ENCODE results near the gene PELI1. TPM values are rescaled to one million over a fixed set of nuclear protein-coding genes. Genes with fewer than 3 reads are reported as not detected.

PELI1 gene
- polyA plus RNA-seq, 1 donor from 2014 or later = 34.9 TPM

- no peaks in the 10 kb centered on the region for H3K9me2 ChIP-seq (ENCODE audit: insufficient read depth, low read length)
- H3K79me2 ChIP-seq (replicated peaks; ENCODE audit: insufficient read depth, low read length) = no peaks in the 10 kb centered on the region
- no peak overlapping the region for H3K4me3 ChIP-seq (ENCODE audit: low read length)
- H4K20me1 ChIP-seq (ENCODE audit: insufficient read depth) = no peaks in the 10 kb centered on the region
- H3K9me3 ChIP-seq (ENCODE audit: low read length) = no peaks in the 10 kb centered on the region
- no peak overlapping the region for H3K4me2 ChIP-seq (ENCODE audit: low read length)
- TF ChIP-seq REST (IDR thresholded peaks at IDR 0.05; ENCODE audit: borderline replicate concordance) (no peak), POLR2AphosphoS5 (IDR thresholded peaks at IDR 0.05) (no peak), MXI1 (conservative IDR thresholded peaks at IDR 0.05; ENCODE audit: poor library complexity, severe bottlenecking) (no peak), SMC3 (conservative IDR thresholded peaks at IDR 0.05; ENCODE audit: poor library complexity) (no peak), CTCF (IDR thresholded peaks at IDR 0.05; ENCODE audit: poor library complexity, severe bottlenecking) (no peak), TAF1 (IDR thresholded peaks at IDR 0.05; ENCODE audit: low read depth) (no peak), EZH2 (IDR thresholded peaks at IDR 0.05; ENCODE audit: borderline replicate concordance, insufficient read depth, low read length, poor library complexity, severe bottlenecking) (no peak), RAD21 (conservative IDR thresholded peaks at IDR 0.05) (no peak), EP300 (conservative IDR thresholded peaks at IDR 0.05; ENCODE audit: poor library complexity, severe bottlenecking) (no peak)
- no peaks in the 10 kb centered on the region for H3K27me3 ChIP-seq (ENCODE audit: insufficient read depth, low read depth, low read length)
- no peak overlapping the region for H2AFZ ChIP-seq (ENCODE audit: low read depth, low read length)
- H3F3A ChIP-seq (ENCODE audit: insufficient read depth, low read length, poor library complexity, severe bottlenecking) = no peaks in the 10 kb centered on the region
- H3K27ac ChIP-seq (ENCODE audit: low read length) = no peak overlapping the region
- no peak overlapping the region for H3K9ac ChIP-seq (ENCODE audit: low read length)
- H3K36me3 ChIP-seq (ENCODE audit: insufficient read depth, low read length) = no peaks in the 10 kb centered on the region
Observed at GRCh38 chr2:64173156-64174135, 29.2 kb upstream of the PELI1 start.

- Histone ChIP-seq H3K9me2 (ENCODE audit: insufficient read depth, low read length) (no peaks in the 10 kb centered on the region), H3K27me3 (ENCODE audit: insufficient read depth, low read depth, low read length) (no peaks in the 10 kb centered on the region), H3K36me3 (ENCODE audit: insufficient read depth, low read length) (no peaks in the 10 kb centered on the region), H3K9me3 (ENCODE audit: low read length) (no peaks in the 10 kb centered on the region), H3K4me2 (ENCODE audit: low read length) (no peak overlapping the region), H3K79me2 (replicated peaks; ENCODE audit: insufficient read depth, low read length) (no peaks in the 10 kb centered on the region), H3F3A (ENCODE audit: insufficient read depth, low read length, poor library complexity, severe bottlenecking) (no peaks in the 10 kb centered on the region), H2AFZ (ENCODE audit: low read depth, low read length) (no peak overlapping the region), H3K9ac (ENCODE audit: low read length) (no peak overlapping the region), H3K4me3 (ENCODE audit: low read length) (no peak overlapping the region), H4K20me1 (ENCODE audit: insufficient read depth) (no peaks in the 10 kb centered on the region), H3K27ac (ENCODE audit: low read length) (no peak overlapping the region)
- no peak for TF ChIP-seq SMC3 (conservative IDR thresholded peaks at IDR 0.05; ENCODE audit: poor library complexity)
- TF ChIP-seq EP300 (conservative IDR thresholded peaks at IDR 0.05; ENCODE audit: poor library complexity, severe bottlenecking) = no peak
- no peak for TF ChIP-seq TAF1 (IDR thresholded peaks at IDR 0.05; ENCODE audit: low read depth)
- no peak for TF ChIP-seq MXI1 (conservative IDR thresholded peaks at IDR 0.05; ENCODE audit: poor library complexity, severe bottlenecking)
- no peak for TF ChIP-seq POLR2AphosphoS5 (IDR thresholded peaks at IDR 0.05)
Observed at GRCh38 chr2:64168756-64169155, 24.5 kb upstream of the PELI1 start.

Data from neural cell (in vitro differentiated cells).